ENCODE data around the gene AIPL1.

Gene AIPL1

GRCh38 chr17:6454495-6455320 is 19.8 kb upstream of the AIPL1 start:
- no peak for TF ChIP-seq CTCF (IDR thresholded peaks at IDR 0.05; ENCODE audit: low read depth, low read length)

GRCh38 chr17:6453279-6454024 is 18.5 kb upstream of the AIPL1 start:
- H3K4me3 ChIP-seq (ENCODE audit: low read depth, low read length): no peak overlapping the region

More at GRCh38 chr17:6454495-6455320, 19.8 kb upstream of the AIPL1 start:
- H3K4me3 ChIP-seq (ENCODE audit: low read depth, low read length): no peak overlapping the region

GRCh38 chr17:6452471-6453266 is 17.7 kb upstream of the AIPL1 start:
- no peak for TF ChIP-seq CTCF (IDR thresholded peaks at IDR 0.05; ENCODE audit: low read depth, low read length)
- H3K4me3 ChIP-seq (ENCODE audit: low read depth, low read length): no peak overlapping the region

More at GRCh38 chr17:6453279-6454024, 18.5 kb upstream of the AIPL1 start:
- no peak for TF ChIP-seq CTCF (IDR thresholded peaks at IDR 0.05; ENCODE audit: low read depth, low read length)

GRCh38 chr17:6450926-6451832 is 16.3 kb upstream of the AIPL1 start:
- no peak overlapping the region for H3K4me3 ChIP-seq (ENCODE audit: low read depth, low read length)
- TF ChIP-seq CTCF (IDR thresholded peaks at IDR 0.05; ENCODE audit: low read depth, low read length): no peak

GRCh38 chr17:6449307-6449706 is 14.4 kb upstream of the AIPL1 start:
- TF ChIP-seq CTCF (IDR thresholded peaks at IDR 0.05; ENCODE audit: low read depth, low read length): no peak
- H3K4me3 ChIP-seq (ENCODE audit: low read depth, low read length): no peak overlapping the region

- TF ChIP-seq CTCF (IDR thresholded peaks at IDR 0.05; ENCODE audit: low read depth, low read length): no peak
- H3K4me3 ChIP-seq (ENCODE audit: low read depth, low read length): no peak overlapping the region
Observed at GRCh38 chr17:6448473-6448872, 13.6 kb upstream of the AIPL1 start.

All from WI38 (cell line).